ENCODE data around the gene TBC1D16.
A peak's percentile ranks its signal among the peaks of the same experiment; 100 is the strongest.

The TBC1D16 gene

DNA sequence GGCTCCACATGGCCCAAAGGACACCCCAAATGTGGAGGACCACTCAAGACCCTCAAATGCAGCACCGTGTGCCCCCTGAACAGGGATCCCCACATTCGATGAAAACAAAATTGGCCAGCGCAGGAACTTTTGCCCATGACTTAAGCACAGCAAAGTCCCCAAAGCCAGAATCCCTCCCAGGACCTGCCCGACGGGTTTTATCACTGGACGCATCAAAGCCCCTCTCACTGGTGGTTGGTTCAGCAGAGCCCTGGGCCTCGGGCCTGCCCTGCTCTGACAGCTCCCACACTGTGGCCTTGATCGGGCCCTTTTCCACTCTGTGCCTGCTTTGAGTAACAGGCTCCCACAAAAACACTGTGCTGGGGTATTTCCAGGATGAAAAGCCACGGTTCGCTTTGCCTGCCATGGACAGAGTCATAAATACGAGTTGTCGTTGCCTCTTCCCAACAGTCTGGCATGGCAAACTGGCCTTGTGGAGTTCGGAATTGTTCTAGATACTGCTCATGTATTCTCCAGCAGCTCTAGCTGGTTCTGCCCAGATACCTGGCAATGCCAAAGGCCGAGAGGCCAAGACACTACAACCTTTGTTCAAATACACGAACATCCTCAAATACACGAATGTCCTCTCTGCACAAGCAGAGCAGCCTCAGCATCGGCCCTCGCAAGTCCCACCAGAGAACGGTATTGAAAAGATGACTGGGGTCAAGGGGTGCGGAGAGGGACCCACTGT lies 46.4 kb downstream of the TBC1D16 start:
- in situ Hi-C loops (cut with HindIII; ENCODE audit: low sequenced_read_pairs), result loop anchor here (25.0 kb wide), 1 partner anchor 202 kb away; the partner anchor contains the start of genes CBX2 and CBX8

DNA sequence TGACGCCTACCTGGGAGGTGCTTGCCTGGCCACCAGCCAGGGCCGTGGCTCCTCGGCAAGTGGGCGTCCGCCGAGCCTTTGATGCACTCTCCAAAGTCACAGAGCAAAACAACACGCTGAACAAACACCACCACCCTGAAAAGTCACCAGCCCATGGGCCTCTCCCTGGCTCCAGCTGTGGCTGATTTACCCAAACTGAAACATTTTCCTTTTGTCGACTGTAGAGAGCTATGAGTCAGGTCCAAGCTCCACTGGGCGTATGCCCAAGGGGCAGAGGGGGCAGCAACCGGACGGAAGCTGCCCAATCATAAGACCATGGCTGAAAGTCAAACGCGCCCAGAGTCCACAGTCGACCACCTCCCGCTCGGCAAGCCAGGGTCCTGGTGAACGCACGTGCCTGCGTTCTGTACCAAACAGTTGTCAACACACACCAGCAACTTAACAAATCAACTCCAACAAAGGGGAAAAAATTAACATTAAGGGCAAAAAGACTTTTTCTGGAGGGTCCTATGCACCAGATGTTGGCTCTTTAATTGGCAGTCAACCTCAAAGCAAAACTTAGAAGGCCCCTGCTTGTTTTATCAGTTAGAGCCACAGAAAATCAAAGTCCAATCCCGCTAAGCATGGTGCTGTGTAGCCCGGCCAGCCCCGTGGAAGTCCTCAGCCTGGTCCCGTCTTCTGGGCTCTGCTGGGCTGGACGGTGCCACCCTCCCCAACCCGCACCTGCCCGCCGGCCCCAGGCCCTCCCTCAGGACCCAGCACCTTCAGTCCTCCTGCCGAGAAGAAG lies 47.3 kb downstream of the TBC1D16 start:
- TF ChIP-seq, protein P1, sequence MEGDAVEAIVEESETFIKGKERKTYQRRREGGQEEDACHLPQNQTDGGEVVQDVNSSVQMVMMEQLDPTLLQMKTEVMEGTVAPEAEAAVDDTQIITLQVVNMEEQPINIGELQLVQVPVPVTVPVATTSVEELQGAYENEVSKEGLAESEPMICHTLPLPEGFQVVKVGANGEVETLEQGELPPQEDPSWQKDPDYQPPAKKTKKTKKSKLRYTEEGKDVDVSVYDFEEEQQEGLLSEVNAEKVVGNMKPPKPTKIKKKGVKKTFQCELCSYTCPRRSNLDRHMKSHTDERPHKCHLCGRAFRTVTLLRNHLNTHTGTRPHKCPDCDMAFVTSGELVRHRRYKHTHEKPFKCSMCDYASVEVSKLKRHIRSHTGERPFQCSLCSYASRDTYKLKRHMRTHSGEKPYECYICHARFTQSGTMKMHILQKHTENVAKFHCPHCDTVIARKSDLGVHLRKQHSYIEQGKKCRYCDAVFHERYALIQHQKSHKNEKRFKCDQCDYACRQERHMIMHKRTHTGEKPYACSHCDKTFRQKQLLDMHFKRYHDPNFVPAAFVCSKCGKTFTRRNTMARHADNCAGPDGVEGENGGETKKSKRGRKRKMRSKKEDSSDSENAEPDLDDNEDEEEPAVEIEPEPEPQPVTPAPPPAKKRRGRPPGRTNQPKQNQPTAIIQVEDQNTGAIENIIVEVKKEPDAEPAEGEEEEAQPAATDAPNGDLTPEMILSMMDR (IDR thresholded peaks at IDR 0.05; ENCODE audit: low read depth, low read length), result no peak
- in situ Hi-C loops (cut with HindIII; ENCODE audit: low sequenced_read_pairs), result loop anchor here (25.0 kb wide), 1 partner anchor 201 kb away; the partner anchor contains the start of genes CBX2 and CBX8
- H3K4me3 ChIP-seq (ENCODE audit: low read depth, low read length), result no peak overlapping the region
- DNase-seq (ENCODE audit: low read depth, low spot score), result peak; percentile 87

More for the DNA sequence above, 46.4 kb downstream of the TBC1D16 start:
- no peak overlapping the region for H3K4me3 ChIP-seq (ENCODE audit: low read depth, low read length)
- TF ChIP-seq, protein P1 (IDR thresholded peaks at IDR 0.05; ENCODE audit: low read depth, low read length), result no peak
- no peak for DNase-seq (ENCODE audit: low read depth, low spot score)

DNA sequence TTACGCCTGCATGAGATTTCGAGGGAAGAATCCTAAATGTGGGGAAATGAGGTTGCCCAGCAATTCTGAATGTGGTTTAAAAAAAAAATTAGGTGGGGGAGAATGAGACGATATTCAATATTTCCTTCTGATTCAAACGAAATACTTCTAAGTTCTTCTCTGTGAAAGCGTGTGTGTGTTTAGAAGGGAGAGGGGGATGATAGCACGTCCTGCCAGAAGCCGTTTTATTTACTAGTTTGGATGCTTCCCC lies 47.8 kb downstream of the TBC1D16 start:
- in situ Hi-C loops (cut with HindIII; ENCODE audit: low sequenced_read_pairs), result loop anchor here (25.0 kb wide), 1 partner anchor 201 kb away; the partner anchor contains the start of genes CBX2 and CBX8
- TF ChIP-seq, protein P1 (IDR thresholded peaks at IDR 0.05; ENCODE audit: low read depth, low read length), result no peak
- H3K4me3 ChIP-seq (ENCODE audit: low read depth, low read length), result no peak overlapping the region

DNA sequence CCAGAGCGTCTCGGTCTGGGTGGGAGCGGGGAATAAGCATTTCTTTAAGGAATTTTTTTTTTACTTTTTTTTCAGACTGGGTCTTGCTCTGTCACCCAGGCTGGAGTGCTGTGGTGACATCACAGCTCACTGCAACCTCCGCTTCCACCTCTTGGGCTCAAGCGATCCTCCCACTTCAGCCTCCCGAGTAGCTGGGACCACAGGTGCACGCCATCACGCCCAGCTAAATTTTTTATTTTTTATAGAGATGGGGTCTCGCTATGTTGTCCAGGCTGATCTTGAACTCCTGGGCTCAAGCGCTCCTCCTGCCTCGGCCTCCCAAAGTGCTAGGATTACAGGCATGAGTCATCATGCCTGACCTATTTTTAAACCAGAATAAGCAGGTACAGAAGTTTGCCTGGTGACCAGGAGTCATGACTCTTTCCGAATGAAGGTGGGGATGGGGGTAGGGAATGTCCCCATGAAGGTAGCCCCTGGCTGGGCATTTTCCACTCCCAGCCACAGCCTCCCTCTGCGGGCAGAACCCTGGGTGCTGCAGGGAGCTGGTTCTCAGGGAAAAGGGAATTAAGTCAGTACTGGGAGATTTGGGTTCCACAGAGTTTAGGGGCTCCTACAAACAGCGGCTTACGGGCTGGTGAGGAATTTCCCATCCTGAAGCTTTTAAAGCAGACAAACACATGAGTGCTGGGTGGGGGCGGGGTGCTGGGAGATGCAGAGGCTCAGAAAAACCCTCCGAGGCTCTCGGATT lies 48.3 kb downstream of the TBC1D16 start:
- H3K4me3 ChIP-seq (ENCODE audit: low read depth, low read length), result no peak overlapping the region
- TF ChIP-seq, protein P1 (IDR thresholded peaks at IDR 0.05; ENCODE audit: low read depth, low read length), result no peak
- peak; percentile 22 for DNase-seq (ENCODE audit: low read depth, low spot score)
- in situ Hi-C loops (cut with HindIII; ENCODE audit: low sequenced_read_pairs), result loop anchor here (25.0 kb wide), 1 partner anchor 200 kb away; the partner anchor contains the start of genes CBX2 and CBX8

More for the DNA sequence above, 47.8 kb downstream of the TBC1D16 start:
- DNase-seq (ENCODE audit: low read depth, low spot score), result no peak

DNA sequence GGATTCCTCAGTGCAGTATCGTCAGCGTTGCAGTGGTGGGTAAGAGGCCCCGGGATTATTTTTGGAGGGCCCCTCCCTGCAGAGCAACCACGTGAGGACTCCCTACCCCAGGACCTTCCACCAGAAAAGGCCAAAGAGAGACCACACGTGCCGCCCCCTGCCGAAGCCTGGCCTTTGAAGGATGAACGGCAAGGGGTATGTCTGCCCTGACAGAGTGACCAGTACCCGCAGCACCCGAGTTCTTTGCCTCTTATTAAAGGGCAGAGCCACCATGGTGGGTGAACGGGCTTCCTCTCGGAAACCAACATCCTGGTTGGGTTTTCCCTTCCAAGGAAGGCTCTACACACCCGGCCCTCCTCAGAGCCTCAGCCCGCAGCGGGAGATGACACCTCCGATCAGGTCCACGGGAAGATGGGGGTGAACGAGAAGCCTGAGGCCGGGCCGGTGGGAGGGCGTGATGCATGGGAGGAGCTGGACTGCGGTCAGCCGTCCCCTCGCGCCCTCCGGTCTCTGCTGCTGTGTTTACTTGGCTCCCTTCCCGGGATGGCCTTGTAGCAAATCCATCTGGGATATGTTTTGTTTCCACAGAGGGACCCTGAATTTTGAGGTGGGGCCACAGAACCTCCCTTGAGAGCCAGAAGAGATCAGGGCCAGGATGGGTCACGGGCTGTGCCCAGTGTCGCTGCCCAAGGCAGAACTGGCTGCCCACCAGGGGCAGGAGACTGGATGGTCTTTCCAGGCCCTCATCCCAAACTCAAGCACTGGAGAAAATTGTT lies 49.1 kb downstream of the TBC1D16 start:
- in situ Hi-C loops (cut with HindIII; ENCODE audit: low sequenced_read_pairs), result loop anchor here (25.0 kb wide), 1 partner anchor 199 kb away; the partner anchor contains the start of genes CBX2 and CBX8
- peak; percentile 49 for DNase-seq (ENCODE audit: low read depth, low spot score)
- H3K4me3 ChIP-seq (ENCODE audit: low read depth, low read length), result no peak overlapping the region
- TF ChIP-seq, protein P1 (IDR thresholded peaks at IDR 0.05; ENCODE audit: low read depth, low read length), result no peak
